ENCODE data around the gene LRRC63.

The LRRC63 gene

DNA sequence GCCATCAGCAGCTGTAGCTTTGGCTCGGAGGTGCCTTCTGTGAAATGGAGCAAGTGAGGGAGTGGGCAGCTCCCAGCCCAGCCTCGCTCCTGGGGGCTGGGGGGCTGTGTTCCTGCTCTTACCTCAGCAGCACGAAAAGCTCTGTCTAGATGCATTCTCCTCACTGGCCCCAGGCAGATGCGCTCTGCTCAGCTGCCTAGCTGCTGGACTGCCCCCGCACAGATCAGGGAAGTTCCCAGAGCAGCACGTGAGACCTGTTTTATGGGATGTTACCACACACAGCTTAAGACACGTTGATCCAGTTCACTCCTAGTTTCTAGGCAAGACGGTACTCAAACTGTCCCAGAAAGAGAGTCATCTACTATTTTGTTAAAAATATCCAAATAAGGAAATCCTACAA lies 43.4 kb upstream of the LRRC63 start:
- TF ChIP-seq, protein P1, sequence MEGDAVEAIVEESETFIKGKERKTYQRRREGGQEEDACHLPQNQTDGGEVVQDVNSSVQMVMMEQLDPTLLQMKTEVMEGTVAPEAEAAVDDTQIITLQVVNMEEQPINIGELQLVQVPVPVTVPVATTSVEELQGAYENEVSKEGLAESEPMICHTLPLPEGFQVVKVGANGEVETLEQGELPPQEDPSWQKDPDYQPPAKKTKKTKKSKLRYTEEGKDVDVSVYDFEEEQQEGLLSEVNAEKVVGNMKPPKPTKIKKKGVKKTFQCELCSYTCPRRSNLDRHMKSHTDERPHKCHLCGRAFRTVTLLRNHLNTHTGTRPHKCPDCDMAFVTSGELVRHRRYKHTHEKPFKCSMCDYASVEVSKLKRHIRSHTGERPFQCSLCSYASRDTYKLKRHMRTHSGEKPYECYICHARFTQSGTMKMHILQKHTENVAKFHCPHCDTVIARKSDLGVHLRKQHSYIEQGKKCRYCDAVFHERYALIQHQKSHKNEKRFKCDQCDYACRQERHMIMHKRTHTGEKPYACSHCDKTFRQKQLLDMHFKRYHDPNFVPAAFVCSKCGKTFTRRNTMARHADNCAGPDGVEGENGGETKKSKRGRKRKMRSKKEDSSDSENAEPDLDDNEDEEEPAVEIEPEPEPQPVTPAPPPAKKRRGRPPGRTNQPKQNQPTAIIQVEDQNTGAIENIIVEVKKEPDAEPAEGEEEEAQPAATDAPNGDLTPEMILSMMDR (IDR thresholded peaks at IDR 0.05; ENCODE audit: insufficient read depth, low read length, missing control alignments), result no peak
- POLR2A ChIA-PET, result no interaction called here
- no peak overlapping the region for H3K4me3 ChIP-seq (ENCODE audit: low read depth, low read length)
- DNase-seq (ENCODE audit: low read depth, low spot score), result no peak
- CTCF ChIA-PET, result interaction anchor here (1.6 to 7.3 kb wide), 2 partner anchors 8 to 42 kb away, joined by 4 to 55 read pairs; no protein-coding TSS in a partner anchor

DNA sequence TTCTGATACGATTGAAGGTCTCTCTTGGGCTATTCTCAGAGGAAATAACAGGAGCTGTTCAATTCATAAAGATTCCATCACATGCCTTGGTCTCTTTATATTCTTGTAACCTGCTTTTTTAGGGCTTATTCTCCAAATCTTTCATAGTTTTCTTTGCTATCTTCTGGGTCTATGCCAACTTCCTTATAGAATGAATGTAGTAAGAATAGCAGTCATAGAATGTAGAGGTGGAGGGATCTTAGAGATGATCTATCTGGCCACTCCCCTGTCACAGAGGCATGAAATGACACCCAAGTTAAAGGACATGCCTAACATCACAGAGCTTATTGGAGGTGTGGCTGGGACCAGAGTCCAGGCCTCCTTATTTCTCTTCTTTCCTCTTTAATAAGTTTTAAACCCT lies 42.9 kb upstream of the LRRC63 start:
- CTCF ChIA-PET, result interaction anchor here (1.6 to 7.3 kb wide), 2 partner anchors 9 to 42 kb away, joined by 4 to 55 read pairs; no protein-coding TSS in a partner anchor
- TF ChIP-seq, protein P1 (IDR thresholded peaks at IDR 0.05; ENCODE audit: insufficient read depth, low read length, missing control alignments), result no peak

DNA sequence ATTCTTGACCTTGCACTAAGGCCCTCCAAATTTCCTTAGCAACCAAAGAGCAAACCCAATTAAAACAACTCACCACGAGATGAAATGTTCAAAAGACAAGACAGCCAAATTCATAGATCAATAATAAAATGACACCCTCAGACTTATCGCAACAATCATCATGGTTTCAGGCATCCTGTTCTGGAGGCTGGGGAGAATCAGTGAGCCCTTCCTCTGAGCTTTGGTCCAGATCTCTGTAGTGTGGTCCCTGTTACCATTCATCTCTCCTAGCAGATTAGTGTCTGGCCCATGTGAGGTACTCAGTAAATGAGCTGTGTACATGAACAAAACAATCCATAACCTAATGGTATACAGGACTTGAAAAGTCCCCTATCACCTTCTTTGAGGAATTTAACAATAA lies 42.0 kb upstream of the LRRC63 start:
- ChIA-PET CTCF (interaction anchor here (7.3 kb wide), 1 partner anchor 10 kb away, joined by 55 read pairs; no protein-coding TSS in a partner anchor), POLR2A (no interaction called here)
- DNase-seq (ENCODE audit: low read depth, low spot score), result no peak
- H3K4me3 ChIP-seq (ENCODE audit: low read depth, low read length), result no peak overlapping the region
- TF ChIP-seq, protein P1 (IDR thresholded peaks at IDR 0.05; ENCODE audit: insufficient read depth, low read length, missing control alignments), result no peak

More for the DNA sequence above, 42.9 kb upstream of the LRRC63 start:
- no peak overlapping the region for H3K4me3 ChIP-seq (ENCODE audit: low read depth, low read length)
- POLR2A ChIA-PET, result no interaction called here
- DNase-seq (ENCODE audit: low read depth, low spot score), result no peak

DNA sequence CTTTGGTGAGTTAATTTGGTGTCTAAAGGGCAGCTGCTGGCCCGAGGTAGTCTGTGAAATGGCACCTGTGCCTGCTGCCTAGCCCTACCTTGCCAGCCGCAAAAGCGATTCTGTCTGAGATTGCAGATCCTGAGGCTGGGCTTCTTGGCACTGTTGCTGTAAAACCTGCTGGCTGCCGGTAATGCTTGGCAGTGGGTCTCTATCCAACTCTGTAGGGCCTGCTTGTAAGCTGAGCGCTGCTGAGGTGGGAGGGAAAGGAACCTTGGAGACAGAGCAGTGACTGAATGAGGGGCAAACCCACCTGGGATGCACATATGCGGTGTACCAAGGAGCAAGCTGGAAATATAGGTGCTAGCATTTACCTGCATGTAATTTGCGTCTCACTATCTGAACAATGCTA lies 41.5 kb upstream of the LRRC63 start:
- POLR2A ChIA-PET, result no interaction called here
- CTCF ChIA-PET, result interaction anchor here (1.3 to 7.3 kb wide), 2 partner anchors 10 to 118 kb away, joined by 3 to 55 read pairs; no protein-coding TSS in a partner anchor
- TF ChIP-seq, protein P1 (IDR thresholded peaks at IDR 0.05; ENCODE audit: insufficient read depth, low read length, missing control alignments), result no peak
- DNase-seq (ENCODE audit: low read depth, low spot score), result no peak
- H3K4me3 ChIP-seq (ENCODE audit: low read depth, low read length), result no peak overlapping the region

DNA sequence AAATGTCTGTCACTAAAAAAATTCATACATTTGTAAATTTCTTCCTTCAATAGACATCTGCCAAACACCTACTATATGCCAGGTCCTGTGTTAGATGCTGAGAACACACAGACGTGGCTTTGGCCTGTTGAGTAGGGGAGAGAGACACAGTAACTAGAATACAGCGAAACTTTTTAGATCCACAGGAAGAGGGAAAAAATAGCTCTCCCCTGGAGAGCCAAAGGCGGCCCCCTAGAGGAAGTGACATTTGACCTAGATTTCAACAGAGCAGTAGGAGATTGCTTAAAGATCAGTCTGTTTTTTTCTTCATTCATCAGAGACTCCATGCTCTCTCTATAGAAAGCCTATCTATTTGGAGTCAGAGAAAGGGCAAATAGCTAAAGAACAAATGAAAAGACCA lies 41.0 kb upstream of the LRRC63 start:
- TF ChIP-seq, protein P1 (IDR thresholded peaks at IDR 0.05; ENCODE audit: insufficient read depth, low read length, missing control alignments), result no peak
- no peak for DNase-seq (ENCODE audit: low read depth, low spot score)
- H3K4me3 ChIP-seq (ENCODE audit: low read depth, low read length), result no peak overlapping the region
- ChIA-PET CTCF (interaction anchor here (0.9 to 7.3 kb wide), 3 partner anchors 10 to 117 kb away, joined by 3 to 55 read pairs (median 3); no protein-coding TSS in a partner anchor), POLR2A (no interaction called here)

DNA sequence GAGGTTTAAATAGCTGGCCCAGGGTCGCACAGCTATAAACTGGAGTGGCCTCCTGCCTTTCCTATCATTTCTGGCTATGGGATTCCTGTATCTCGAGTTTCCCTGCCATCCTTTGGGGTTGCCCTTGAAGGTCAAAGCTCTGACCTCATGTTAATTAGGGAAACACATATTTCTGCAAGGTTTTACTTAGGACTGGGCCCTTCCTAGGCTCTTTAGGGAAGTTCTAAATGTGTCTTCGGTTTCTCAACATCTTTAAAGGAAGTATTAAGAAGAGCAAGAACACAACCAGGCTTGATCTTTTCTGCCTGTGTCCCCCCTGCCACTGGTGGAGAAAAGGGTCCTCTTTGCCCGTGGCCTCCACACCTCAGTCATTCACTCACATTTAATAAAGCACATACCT lies 40.5 kb upstream of the LRRC63 start:
- no peak overlapping the region for H3K4me3 ChIP-seq (ENCODE audit: low read depth, low read length)
- ChIA-PET CTCF (interaction anchor here (0.9 to 7.3 kb wide), 3 partner anchors 11 to 117 kb away, joined by 3 to 55 read pairs (median 3); no protein-coding TSS in a partner anchor), POLR2A (no interaction called here)
- TF ChIP-seq, protein P1 (IDR thresholded peaks at IDR 0.05; ENCODE audit: insufficient read depth, low read length, missing control alignments), result no peak
- no peak for DNase-seq (ENCODE audit: low read depth, low spot score)

All from AG04449 (cell line).